ENCODE measurements around the gene HGFAC. TPM values are rescaled to one million over a fixed set of nuclear protein-coding genes. Genes with fewer than 3 reads are reported as not detected.

HGFAC gene
- total RNA-seq, 1 donor from 2014 or later, result 1.0 TPM

GRCh38 chr4:3405176-3405575, 36.6 kb upstream of the HGFAC start:
- Histone ChIP-seq H3K36me3 (peaks cover 4% of the 10 kb centered on the region), H3K27ac (no peak overlapping the region), H3K9me3 (no peaks in the 10 kb centered on the region), H3K4me1 (peaks cover 16% of the 10 kb centered on the region), H3K4me3 (no peak overlapping the region), H3K27me3 (ENCODE audit: low read depth) (no peaks in the 10 kb centered on the region)
- intact Hi-C loops (cut with DNase I), result no loop called here
- DNase-seq, result no peak
- no peak for ATAC-seq
- TF ChIP-seq CTCF (IDR thresholded peaks at IDR 0.05), result no peak

GRCh38 chr4:3406021-3406420, 35.7 kb upstream of the HGFAC start:
- intact Hi-C loops (cut with DNase I), result no loop called here
- no peak for TF ChIP-seq CTCF (IDR thresholded peaks at IDR 0.05)
- no peaks in the 10 kb centered on the region for H3K9me3 ChIP-seq
- DNase-seq (no peak), ATAC-seq (no peak)
- H3K36me3 ChIP-seq, result peaks cover 4% of the 10 kb centered on the region
- peaks cover 16% of the 10 kb centered on the region for H3K4me1 ChIP-seq
- no peak overlapping the region for H3K4me3 ChIP-seq
- no peak overlapping the region for H3K27ac ChIP-seq
- H3K27me3 ChIP-seq (ENCODE audit: low read depth), result no peaks in the 10 kb centered on the region

- intact Hi-C loops (cut with DNase I), result no loop called here
- Histone ChIP-seq H3K4me3 (no peak overlapping the region), H3K9me3 (no peaks in the 10 kb centered on the region), H3K27me3 (ENCODE audit: low read depth) (no peaks in the 10 kb centered on the region), H3K4me1 (peaks cover 16% of the 10 kb centered on the region), H3K27ac (no peak overlapping the region), H3K36me3 (peaks cover 2% of the 10 kb centered on the region)
- no peak for ATAC-seq
- TF ChIP-seq CTCF (IDR thresholded peaks at IDR 0.05), result no peak
- DNase-seq, result no peak
Observed at GRCh38 chr4:3406431-3406830, 35.3 kb upstream of the HGFAC start.

GRCh38 chr4:3407171-3407771, 34.5 kb upstream of the HGFAC start:
- Histone ChIP-seq H3K4me1 (peaks cover 9% of the 10 kb centered on the region), H3K27ac (no peak overlapping the region), H3K27me3 (ENCODE audit: low read depth) (no peaks in the 10 kb centered on the region), H3K4me3 (no peak overlapping the region), H3K9me3 (no peaks in the 10 kb centered on the region), H3K36me3 (no peaks in the 10 kb centered on the region)
- no peak for TF ChIP-seq CTCF (IDR thresholded peaks at IDR 0.05)
- intact Hi-C loops (cut with DNase I), result no loop called here
- ATAC-seq (no peak), DNase-seq (no peak)

GRCh38 chr4:3407930-3408792, 33.6 kb upstream of the HGFAC start:
- Histone ChIP-seq H3K4me3 (no peak overlapping the region), H3K27ac (no peak overlapping the region), H3K4me1 (peaks cover 1% of the 10 kb centered on the region), H3K36me3 (no peaks in the 10 kb centered on the region), H3K27me3 (ENCODE audit: low read depth) (no peaks in the 10 kb centered on the region), H3K9me3 (no peaks in the 10 kb centered on the region)
- no peak for TF ChIP-seq CTCF (IDR thresholded peaks at IDR 0.05)
- intact Hi-C loops (cut with DNase I), result no loop called here
- ATAC-seq, result no peak
- DNase-seq, result no peak
